ENCODE results near the gene SRBD1.

Gene SRBD1

GRCh38 chr2:45545943-45546342, 65.1 kb downstream of the SRBD1 start:
- no peak for DNase-seq (ENCODE audit: low read depth)

- DNase-seq (ENCODE audit: low read depth): no peak
Measured at GRCh38 chr2:45543257-45543656, 67.8 kb downstream of the SRBD1 start.

GRCh38 chr2:45542013-45542412, 69.1 kb downstream of the SRBD1 start:
- DNase-seq (ENCODE audit: low read depth): no peak

GRCh38 chr2:45541450-45541849, 69.6 kb downstream of the SRBD1 start:
- DNase-seq (ENCODE audit: low read depth): no peak

GRCh38 chr2:45540942-45541341, 70.1 kb downstream of the SRBD1 start:
- DNase-seq (ENCODE audit: low read depth): no peak

- no peak for DNase-seq (ENCODE audit: low read depth)
Measured at GRCh38 chr2:45533771-45534170, 77.3 kb downstream of the SRBD1 start.

- no peak for DNase-seq (ENCODE audit: low read depth)
Measured at GRCh38 chr2:45532181-45532580, 78.9 kb downstream of the SRBD1 start.

- DNase-seq (ENCODE audit: low read depth): no peak
Measured at GRCh38 chr2:45524016-45524415, 87.1 kb downstream of the SRBD1 start.

- no peak for DNase-seq (ENCODE audit: low read depth)
Measured at GRCh38 chr2:45518546-45518945, 92.5 kb downstream of the SRBD1 start.

GRCh38 chr2:45510701-45511420, 100.2 kb downstream of the SRBD1 start:
- no peak for DNase-seq (ENCODE audit: low read depth)

- DNase-seq (ENCODE audit: low read depth): no peak
Measured at GRCh38 chr2:45506756-45507155, 104.3 kb downstream of the SRBD1 start.

GRCh38 chr2:45505138-45505537, 105.9 kb downstream of the SRBD1 start:
- DNase-seq (ENCODE audit: low read depth): no peak

GRCh38 chr2:45498661-45499550, 112.2 kb downstream of the SRBD1 start:
- no peak for DNase-seq (ENCODE audit: low read depth)

- DNase-seq (ENCODE audit: low read depth): no peak
Measured at GRCh38 chr2:45497355-45497754, 113.7 kb downstream of the SRBD1 start.

GRCh38 chr2:45496869-45497268, 114.2 kb downstream of the SRBD1 start:
- no peak for DNase-seq (ENCODE audit: low read depth)

- DNase-seq (ENCODE audit: low read depth): no peak
Measured at GRCh38 chr2:45494978-45495293, 116.1 kb downstream of the SRBD1 start.

GRCh38 chr2:45494275-45494977, 116.6 kb downstream of the SRBD1 start:
- DNase-seq (ENCODE audit: low read depth): no peak

- no peak for DNase-seq (ENCODE audit: low read depth)
Measured at GRCh38 chr2:45484965-45485364, 126.1 kb downstream of the SRBD1 start.

- no peak for DNase-seq (ENCODE audit: low read depth)
Measured at GRCh38 chr2:45483997-45484396, 127.1 kb downstream of the SRBD1 start.

GRCh38 chr2:45477546-45477945, 133.5 kb downstream of the SRBD1 start:
- DNase-seq (ENCODE audit: low read depth): no peak

- no peak for DNase-seq (ENCODE audit: low read depth)
Measured at GRCh38 chr2:45470531-45470930, 140.5 kb downstream of the SRBD1 start.

GRCh38 chr2:45469314-45470099, 141.6 kb downstream of the SRBD1 start:
- DNase-seq (ENCODE audit: low read depth): no peak

Measured in stimulated activated CD8-positive, alpha-beta memory T cell treated with anti-CD3 and anti-CD28 coated beads, Interleukin-15, amount 100 ng/mL, for 24 hours (primary cell).